ENCODE data around the gene TRIM54. TPM values are rescaled to one million over a fixed set of nuclear protein-coding genes. Genes with fewer than 3 reads are reported as not detected.
A peak's percentile ranks its signal among the peaks of the same experiment; 100 is the strongest.
"Not testable (repeated sequence)": the region's sequence is repeated elsewhere in the genome, so short reads cannot be mapped to it uniquely, and the experiment has no call there.

TRIM54 gene
- total RNA-seq, 1 experiment from 2014 or later: 0.99 TPM

GRCh38 chr2:27316655-27317412, 34.6 kb downstream of the TRIM54 start:
- Mint-ChIP-seq H3K27me3 (ENCODE audit: unreplicated experiment) (no peaks in the 10 kb centered on the region), H3K4me1 (ENCODE audit: low read depth, unreplicated experiment) (peaks cover 12% of the 10 kb centered on the region), H3K27ac (ENCODE audit: unreplicated experiment) (no peak overlapping the region), H3K36me3 (ENCODE audit: insufficient read depth, unreplicated experiment) (peaks cover 12% of the 10 kb centered on the region), H3K9me3 (ENCODE audit: low read depth, unreplicated experiment) (no peaks in the 10 kb centered on the region), H3K4me3 (ENCODE audit: low read depth, unreplicated experiment) (no peak overlapping the region)
- intact Hi-C loops (cut with micrococcal nuclease; ENCODE audit: unreplicated experiment): no loop called here
- TF ChIP-seq, protein P1, sequence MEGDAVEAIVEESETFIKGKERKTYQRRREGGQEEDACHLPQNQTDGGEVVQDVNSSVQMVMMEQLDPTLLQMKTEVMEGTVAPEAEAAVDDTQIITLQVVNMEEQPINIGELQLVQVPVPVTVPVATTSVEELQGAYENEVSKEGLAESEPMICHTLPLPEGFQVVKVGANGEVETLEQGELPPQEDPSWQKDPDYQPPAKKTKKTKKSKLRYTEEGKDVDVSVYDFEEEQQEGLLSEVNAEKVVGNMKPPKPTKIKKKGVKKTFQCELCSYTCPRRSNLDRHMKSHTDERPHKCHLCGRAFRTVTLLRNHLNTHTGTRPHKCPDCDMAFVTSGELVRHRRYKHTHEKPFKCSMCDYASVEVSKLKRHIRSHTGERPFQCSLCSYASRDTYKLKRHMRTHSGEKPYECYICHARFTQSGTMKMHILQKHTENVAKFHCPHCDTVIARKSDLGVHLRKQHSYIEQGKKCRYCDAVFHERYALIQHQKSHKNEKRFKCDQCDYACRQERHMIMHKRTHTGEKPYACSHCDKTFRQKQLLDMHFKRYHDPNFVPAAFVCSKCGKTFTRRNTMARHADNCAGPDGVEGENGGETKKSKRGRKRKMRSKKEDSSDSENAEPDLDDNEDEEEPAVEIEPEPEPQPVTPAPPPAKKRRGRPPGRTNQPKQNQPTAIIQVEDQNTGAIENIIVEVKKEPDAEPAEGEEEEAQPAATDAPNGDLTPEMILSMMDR (IDR thresholded peaks at IDR 0.05; ENCODE audit: unreplicated experiment): no peak
- BruUV-seq (replicated peaks): no TSS peak
- CTCF ChIA-PET: interaction anchor here (1.3 kb wide), 1 partner anchor 14 kb away, joined by 7 read pairs; no protein-coding TSS in a partner anchor
- no peak for DNase-seq

GRCh38 chr2:27319839-27320238, 37.6 kb downstream of the TRIM54 start:
- CTCF ChIA-PET: interaction anchor here (0.7 kb wide), 1 partner anchor 41 kb away, joined by 3 read pairs; no protein-coding TSS in a partner anchor
- intact Hi-C loops (cut with micrococcal nuclease; ENCODE audit: unreplicated experiment): loop anchor here (5.0 kb wide), 1 partner anchor 37 kb away; the partner anchor contains the start of gene GTF3C2

DNA sequence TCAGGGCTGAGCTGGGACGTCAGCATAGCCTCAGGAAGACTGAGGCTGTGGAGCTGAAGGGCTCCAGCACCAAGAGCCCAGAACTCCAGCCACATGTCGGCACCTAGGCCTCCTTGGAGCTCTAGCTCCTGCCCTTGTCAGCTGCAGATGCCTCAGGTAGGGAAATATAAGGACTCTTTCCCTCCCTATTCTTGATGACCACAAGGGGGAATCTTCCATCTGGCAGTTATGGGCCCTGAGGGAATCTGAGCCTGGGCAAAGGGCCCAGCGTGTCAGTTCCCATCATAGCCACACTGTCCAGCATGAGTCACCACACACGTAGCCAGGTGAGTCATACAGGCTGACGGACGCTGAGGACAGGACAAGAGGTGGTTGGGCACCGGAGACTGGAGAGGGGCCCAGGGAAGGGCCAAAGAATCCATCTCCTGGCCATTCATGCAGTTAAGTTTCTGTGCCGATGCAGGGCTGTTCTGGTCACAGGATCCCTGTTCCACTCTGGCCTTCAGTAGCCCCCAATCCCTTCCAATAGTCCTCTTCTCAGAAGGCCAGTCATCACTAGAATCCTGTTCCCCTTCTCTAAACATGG, 38.8 kb downstream of the TRIM54 start:
- H3K4me3 Mint-ChIP-seq (ENCODE audit: low read depth, unreplicated experiment): peak overlapping the region; percentile 91
- no TSS peak for BruUV-seq (replicated peaks)

More at GRCh38 chr2:27319839-27320238, 37.6 kb downstream of the TRIM54 start:
- Mint-ChIP-seq H3K36me3 (ENCODE audit: insufficient read depth, unreplicated experiment) (peaks cover 39% of the 10 kb centered on the region), H3K4me1 (ENCODE audit: low read depth, unreplicated experiment) (peaks cover 20% of the 10 kb centered on the region)
- H3K9me3 Mint-ChIP-seq (ENCODE audit: low read depth, unreplicated experiment); BruUV-seq (replicated peaks); H3K4me3 Mint-ChIP-seq (ENCODE audit: low read depth, unreplicated experiment); H3K27ac Mint-ChIP-seq (ENCODE audit: unreplicated experiment); DNase-seq; H3K27me3 Mint-ChIP-seq (ENCODE audit: unreplicated experiment): not testable (repeated sequence)

DNA sequence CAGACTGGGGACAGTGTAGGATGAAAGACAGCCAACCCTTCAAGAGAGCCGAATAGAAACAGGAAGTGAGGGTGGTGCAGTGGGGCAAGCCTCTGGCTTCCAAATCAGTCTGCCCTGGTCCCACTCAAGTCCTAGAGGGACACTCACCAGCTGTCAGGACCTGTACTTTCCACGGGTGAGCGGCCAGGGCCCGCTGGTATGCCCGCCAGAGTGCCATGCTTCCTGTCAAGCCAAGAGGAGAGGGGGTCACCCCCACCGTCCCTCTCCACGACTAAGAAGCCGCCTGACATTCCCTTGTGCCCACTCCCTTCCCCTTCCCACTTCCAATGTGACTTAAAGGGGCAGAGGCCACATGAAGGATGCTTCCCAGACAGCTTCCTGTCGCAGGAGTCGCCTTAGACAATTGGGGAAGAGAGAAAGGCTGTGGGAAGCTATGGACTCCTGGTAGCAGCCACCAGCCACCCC, 40.1 kb downstream of the TRIM54 start:
- peaks cover 20% of the 10 kb centered on the region for H3K4me1 Mint-ChIP-seq (ENCODE audit: low read depth, unreplicated experiment)
- peak; percentile 15 for DNase-seq
- TSS peak; percentile 81 for BruUV-seq (replicated peaks)
- intact Hi-C loops (cut with micrococcal nuclease; ENCODE audit: unreplicated experiment): loop anchor here (5.0 kb wide), 1 partner anchor 35 kb away; the partner anchor contains the start of gene GTF3C2
- TF ChIP-seq, protein P1 (IDR thresholded peaks at IDR 0.05; ENCODE audit: unreplicated experiment): no peak
- peak overlapping the region; percentile 96 for H3K27ac Mint-ChIP-seq (ENCODE audit: unreplicated experiment)
- H3K36me3 Mint-ChIP-seq (ENCODE audit: insufficient read depth, unreplicated experiment): peaks cover 52% of the 10 kb centered on the region
- no peaks in the 10 kb centered on the region for H3K27me3 Mint-ChIP-seq (ENCODE audit: unreplicated experiment)
- peak overlapping the region; percentile 91 for H3K4me3 Mint-ChIP-seq (ENCODE audit: low read depth, unreplicated experiment)
- CTCF ChIA-PET: interaction anchor here (1.2 kb wide), 1 partner anchor 19 kb away, joined by 3 read pairs; no protein-coding TSS in a partner anchor
- H3K9me3 Mint-ChIP-seq (ENCODE audit: low read depth, unreplicated experiment): no peaks in the 10 kb centered on the region

More for the DNA sequence above, 38.8 kb downstream of the TRIM54 start:
- TF ChIP-seq, protein P1 (IDR thresholded peaks at IDR 0.05; ENCODE audit: unreplicated experiment): peak; percentile 45
- Mint-ChIP-seq H3K4me1 (ENCODE audit: low read depth, unreplicated experiment) (peaks cover 20% of the 10 kb centered on the region), H3K27ac (ENCODE audit: unreplicated experiment) (peak overlapping the region; percentile 96), H3K36me3 (ENCODE audit: insufficient read depth, unreplicated experiment) (peaks cover 40% of the 10 kb centered on the region), H3K9me3 (ENCODE audit: low read depth, unreplicated experiment) (no peaks in the 10 kb centered on the region), H3K27me3 (ENCODE audit: unreplicated experiment) (no peaks in the 10 kb centered on the region)
- CTCF ChIA-PET: interaction anchor here (0.7 to 1.2 kb wide), 3 partner anchors 18 to 36 kb away, joined by 3 to 4 read pairs (median 4); partner anchors contain the start of gene GTF3C2
- intact Hi-C loops (cut with micrococcal nuclease; ENCODE audit: unreplicated experiment): loop anchor here (1.0 to 5.0 kb wide), 2 partner anchors 36 to 49 kb away; partner anchors contain the start of genes EIF2B4, GTF3C2 and SNX17
- DNase-seq: peak; percentile 90

Data from Calu3 (cell line).